Activated CD4-positive, alpha-beta T cell treated with anti-CD3 and anti-CD28 coated beads, Interleukin-2, amount 10 ng/mL, durations not matched to agents 7 days and 5 days (primary cell): ENCODE measurements around the gene STK10. TPM values are rescaled to one million over a fixed set of nuclear protein-coding genes. Genes with fewer than 3 reads are reported as not detected.

Source experiments
- CTCF ChIA-PET: fragments of 350-600 bp; sonication (Branson Sonifier 250); formaldehyde crosslinking; loops from one replicate; lab custom pipeline; 2021; ENCODE audit warnings: antibody characterized with exemption; lab: Charles Lee
- POLR2A ChIA-PET: fragments of 350-600 bp; sonication (Branson Sonifier 250); formaldehyde crosslinking; loops from one replicate; lab custom pipeline; 2021; ENCODE audit warnings: antibody characterized with exemption; lab: Charles Lee
- DNase-seq: peaks from one replicate; pipeline ENCODE4 v3.0.0-alpha.2; 2020
- H3K27ac Mint-ChIP-seq: one replicate; pipeline ENCODE4 v1.8.0; 2021; ENCODE audit warnings: mild to moderate bottlenecking, moderate library complexity, mixed read lengths
- H3K27me3 Mint-ChIP-seq: one replicate; pipeline ENCODE4 v1.8.0; 2021; ENCODE audit warnings: mixed read lengths
- H3K36me3 Mint-ChIP-seq: one replicate; pipeline ENCODE4 v1.8.0; 2021; ENCODE audit warnings: low read depth, mixed read lengths
- H3K4me1 Mint-ChIP-seq: one replicate; pipeline ENCODE4 v1.8.0; 2021; ENCODE audit warnings: mixed read lengths
- H3K4me3 Mint-ChIP-seq: one replicate; pipeline ENCODE4 v1.8.0; 2021; ENCODE audit warnings: mild to moderate bottlenecking, moderate library complexity, mixed read lengths
- H3K9me3 Mint-ChIP-seq: one replicate; pipeline ENCODE4 v1.8.0; 2021; ENCODE audit warnings: mixed read lengths
- total RNA-seq, 2 experiments: library from RNA; stranded (reverse); gene quantifications; one replicate each; pipeline ENCODE4 v1.2.3, GENCODE V29; 2021

The STK10 gene
- total RNA-seq, 2 experiments from 2014 or later, result 299 to 312 TPM

GRCh38 chr5:172089298-172090117, 98.5 kb downstream of the STK10 start:
- H3K4me3 Mint-ChIP-seq, result no peak overlapping the region
- CTCF ChIA-PET, result interaction anchor here (0.5 to 0.7 kb wide), 3 partner anchors 46 to 101 kb away, joined by 3 to 4 read pairs (median 4); no protein-coding TSS in a partner anchor
- no peak for DNase-seq
- peaks cover 42% of the 10 kb centered on the region for H3K36me3 Mint-ChIP-seq
- POLR2A ChIA-PET, result no interaction called here
- no peaks in the 10 kb centered on the region for H3K4me1 Mint-ChIP-seq
- no peak overlapping the region for H3K27ac Mint-ChIP-seq
- no peaks in the 10 kb centered on the region for H3K27me3 Mint-ChIP-seq
- no peaks in the 10 kb centered on the region for H3K9me3 Mint-ChIP-seq

- ChIA-PET CTCF (interaction anchor here (0.6 to 1.2 kb wide), 4 partner anchors 10 to 102 kb away, joined by 3 to 4 read pairs (median 3); no protein-coding TSS in a partner anchor), POLR2A (no interaction called here)
- Mint-ChIP-seq H3K4me1 (no peaks in the 10 kb centered on the region), H3K36me3 (peaks cover 41% of the 10 kb centered on the region), H3K4me3 (no peak overlapping the region), H3K27ac (peak overlapping the region; percentile 71), H3K9me3 (no peaks in the 10 kb centered on the region), H3K27me3 (no peaks in the 10 kb centered on the region)
- DNase-seq, result no peak
These were observed 99.2 kb downstream of the STK10 start for GRCh38 chr5:172088801-172089200.

- POLR2A ChIA-PET, result no interaction called here
- H3K27me3 Mint-ChIP-seq, result no peaks in the 10 kb centered on the region
- no peaks in the 10 kb centered on the region for H3K9me3 Mint-ChIP-seq
- H3K4me1 Mint-ChIP-seq, result no peaks in the 10 kb centered on the region
- DNase-seq, result no peak
- CTCF ChIA-PET, result no interaction called here
- peaks cover 48% of the 10 kb centered on the region for H3K36me3 Mint-ChIP-seq
- no peak overlapping the region for H3K4me3 Mint-ChIP-seq
- peak overlapping the region; percentile 72 for H3K27ac Mint-ChIP-seq
These were observed 101.6 kb downstream of the STK10 start for GRCh38 chr5:172086194-172086975.

GRCh38 chr5:172085738-172086137, 102.3 kb downstream of the STK10 start:
- ChIA-PET POLR2A (no interaction called here), CTCF (no interaction called here)
- Mint-ChIP-seq H3K4me3 (no peak overlapping the region), H3K9me3 (no peaks in the 10 kb centered on the region), H3K36me3 (peaks cover 49% of the 10 kb centered on the region), H3K27me3 (no peaks in the 10 kb centered on the region), H3K27ac (no peak overlapping the region), H3K4me1 (peaks cover 1% of the 10 kb centered on the region)
- DNase-seq, result no peak

- Mint-ChIP-seq H3K36me3 (peaks cover 60% of the 10 kb centered on the region), H3K27ac (no peak overlapping the region), H3K9me3 (no peaks in the 10 kb centered on the region)
These were observed 105.8 kb downstream of the STK10 start for GRCh38 chr5:172082180-172082579.

GRCh38 chr5:172079876-172080275, 108.1 kb downstream of the STK10 start:
- Mint-ChIP-seq H3K27ac (peak overlapping the region; percentile 1), H3K9me3 (no peaks in the 10 kb centered on the region), H3K36me3 (peaks cover 74% of the 10 kb centered on the region), H3K4me1 (peaks cover 31% of the 10 kb centered on the region), H3K4me3 (no peak overlapping the region), H3K27me3 (no peaks in the 10 kb centered on the region)
- ChIA-PET CTCF (interaction anchor here (1.0 to 1.2 kb wide), 2 partner anchors 11 to 30 kb away, joined by 3 to 4 read pairs; no protein-coding TSS in a partner anchor), POLR2A (no interaction called here)
- no peak for DNase-seq

More at GRCh38 chr5:172082180-172082579, 105.8 kb downstream of the STK10 start:
- CTCF ChIA-PET, result interaction anchor here (0.8 to 1.4 kb wide), 4 partner anchors 15 to 368 kb away, joined by 3 to 4 read pairs (median 3); no protein-coding TSS in a partner anchor
- DNase-seq, result no peak
- H3K27me3 Mint-ChIP-seq, result no peaks in the 10 kb centered on the region
- H3K4me1 Mint-ChIP-seq, result peaks cover 31% of the 10 kb centered on the region
- no peak overlapping the region for H3K4me3 Mint-ChIP-seq
- POLR2A ChIA-PET, result no interaction called here

GRCh38 chr5:172078726-172079345, 109.2 kb downstream of the STK10 start:
- Mint-ChIP-seq H3K36me3 (peaks cover 79% of the 10 kb centered on the region), H3K27ac (peak overlapping the region; percentile 74), H3K27me3 (no peaks in the 10 kb centered on the region), H3K9me3 (no peaks in the 10 kb centered on the region), H3K4me3 (no peak overlapping the region), H3K4me1 (peaks cover 35% of the 10 kb centered on the region)
- ChIA-PET POLR2A (no interaction called here), CTCF (interaction anchor here (0.6 to 1.0 kb wide), 2 partner anchors 9 to 104 kb away, joined by 3 read pairs; no protein-coding TSS in a partner anchor)
- DNase-seq, result no peak

GRCh38 chr5:172077664-172078425, 110.2 kb downstream of the STK10 start:
- Mint-ChIP-seq H3K4me3 (no peak overlapping the region), H3K27ac (no peak overlapping the region), H3K36me3 (peaks cover 76% of the 10 kb centered on the region), H3K4me1 (peaks cover 35% of the 10 kb centered on the region), H3K9me3 (no peaks in the 10 kb centered on the region), H3K27me3 (no peaks in the 10 kb centered on the region)
- no peak for DNase-seq
- CTCF ChIA-PET, result no interaction called here
- POLR2A ChIA-PET, result no interaction called here

- DNase-seq, result no peak
- ChIA-PET POLR2A (no interaction called here), CTCF (interaction anchor here (0.6 kb wide), 1 partner anchor 19 kb away, joined by 3 read pairs; no protein-coding TSS in a partner anchor)
- Mint-ChIP-seq H3K27me3 (no peaks in the 10 kb centered on the region), H3K4me3 (no peak overlapping the region), H3K36me3 (peaks cover 70% of the 10 kb centered on the region), H3K9me3 (no peaks in the 10 kb centered on the region), H3K4me1 (peaks cover 42% of the 10 kb centered on the region), H3K27ac (no peak overlapping the region)
These were observed 111.2 kb downstream of the STK10 start for GRCh38 chr5:172076761-172077244.

GRCh38 chr5:172075656-172076055, 112.4 kb downstream of the STK10 start:
- H3K36me3 Mint-ChIP-seq, result peaks cover 68% of the 10 kb centered on the region
- H3K27me3 Mint-ChIP-seq, result no peaks in the 10 kb centered on the region
- H3K4me1 Mint-ChIP-seq, result peaks cover 48% of the 10 kb centered on the region
- no peak overlapping the region for H3K27ac Mint-ChIP-seq
- no peak for DNase-seq
- H3K9me3 Mint-ChIP-seq, result no peaks in the 10 kb centered on the region
- ChIA-PET POLR2A (no interaction called here), CTCF (no interaction called here)
- no peak overlapping the region for H3K4me3 Mint-ChIP-seq

- H3K27me3 Mint-ChIP-seq, result no peaks in the 10 kb centered on the region
- POLR2A ChIA-PET, result no interaction called here
- CTCF ChIA-PET, result no interaction called here
- H3K36me3 Mint-ChIP-seq, result peaks cover 65% of the 10 kb centered on the region
- no peak for DNase-seq
- no peak overlapping the region for H3K4me3 Mint-ChIP-seq
- peaks cover 46% of the 10 kb centered on the region for H3K4me1 Mint-ChIP-seq
- H3K27ac Mint-ChIP-seq, result no peak overlapping the region
- no peaks in the 10 kb centered on the region for H3K9me3 Mint-ChIP-seq
These were observed 113.1 kb downstream of the STK10 start for GRCh38 chr5:172074896-172075295.
